GM12878 (cell line): ENCODE results near the gene MKRN2. TPM values are rescaled to one million over a fixed set of nuclear protein-coding genes. Genes with fewer than 3 reads are reported as not detected.

Experiments used
- ATAC-seq: fragments of 200-7000 bp; cut with Tn5 transposase; 3 replicates; pipeline ENCODE4 v1.9.1; 2020; ENCODE audit warnings: mild to moderate bottlenecking, moderate library complexity
- BruUV-seq: library from RNA; stranded (reverse); fragments of 400-500 nt; replicated peaks from 2 replicates; lab custom pipeline; 2021; lab: Mats Ljungman, UMichigan
- CTCF ChIA-PET: fragments of 300-600 bp; sonication (Branson Sonifier 250); formaldehyde crosslinking; extraction: SDS; loops from one replicate; lab custom pipeline; 2021; ENCODE audit warnings: inconsistent platforms; lab: Yijun Ruan, JAX
- POLR2A ChIA-PET: fragments of 350-600 bp; formaldehyde crosslinking; extraction: SDS; loops from one replicate; lab custom pipeline; 2021; ENCODE audit warnings: inconsistent platforms; lab: Charles Lee
- RAD21 ChIA-PET: fragments of 300-600 bp; sonication (Branson Sonifier 250); formaldehyde crosslinking; loops from one replicate; lab custom pipeline; 2023; ENCODE audit warnings: antibody characterized with exemption; ENCODE audit not compliant: unreplicated experiment; lab: Charles Lee
- SMC1A ChIA-PET: fragments of 300-600 bp; sonication (Branson Sonifier 250); formaldehyde crosslinking; loops from one replicate; lab custom pipeline; 2023; ENCODE audit not compliant: unreplicated experiment, uncharacterized antibody; lab: Charles Lee
- DNase-seq: peaks from one replicate; pipeline ENCODE4 v3.0.0-alpha.2; 2011; ENCODE audit warnings: low read depth, low spot score
- FAIRE-seq: peaks from 3 replicates; lab custom pipeline; 2011; peaks lifted over from hg19 to GRCh38; lab: Jason Lieb, UNC
- H2AFZ ChIP-seq: 2 replicates; pipeline ENCODE4 v1.6.0; 2011; ENCODE audit warnings: low read depth, low read length, control low read depth; ENCODE audit not compliant: control insufficient read depth
- H3K27ac ChIP-seq: 2 replicates; pipeline ENCODE4 v1.5.1; 2011; ENCODE audit warnings: control low read depth; ENCODE audit not compliant: control insufficient read depth, insufficient read depth
- H3K27me3 ChIP-seq, 2 experiments: replicated peaks in 1 of 2; 2 replicates each; pipeline versions ENCODE4 v1.6.0 to v1.6.1; 2011; ENCODE audit warnings: low read length in 1 of 2; ENCODE audit not compliant: control insufficient read depth in 2 of 2, insufficient read depth in 2 of 2
- H3K36me3 ChIP-seq, 2 experiments: 2 replicates each; pipeline ENCODE4 v1.5.1; 2011; ENCODE audit warnings: low read length in 1 of 2; ENCODE audit not compliant: control insufficient read depth in 2 of 2, insufficient read depth in 2 of 2
- H3K4me1 ChIP-seq: 2 replicates; pipeline ENCODE4 v1.6.1; 2011; ENCODE audit warnings: mild to moderate bottlenecking, low read length, moderate library complexity, mixed read lengths; ENCODE audit not compliant: control insufficient read depth, insufficient read depth
- H3K4me2 ChIP-seq: 2 replicates; pipeline ENCODE4 v1.6.0; 2011; ENCODE audit warnings: control low read depth; ENCODE audit not compliant: control insufficient read depth, insufficient read depth
- H3K4me3 ChIP-seq: fragments of 200-600 bp; sonication (generic); 2 replicates; pipeline ENCODE4 v1.5.1; 2016
- H3K79me2 ChIP-seq: 2 replicates; pipeline ENCODE4 v1.6.0; 2011; ENCODE audit warnings: low read length; ENCODE audit not compliant: control insufficient read depth, insufficient read depth
- H3K9ac ChIP-seq: 2 replicates; pipeline ENCODE4 v1.8.0; 2011; ENCODE audit warnings: low read length, control low read depth, mixed read lengths; ENCODE audit not compliant: control insufficient read depth, insufficient read depth
- H3K9me3 ChIP-seq: replicated peaks from 3 replicates; pipeline ENCODE4 v1.5.1; 2011; ENCODE audit warnings: mild to moderate bottlenecking, low read length; ENCODE audit not compliant: control insufficient read depth, insufficient read depth
- H4K20me1 ChIP-seq: 2 replicates; pipeline ENCODE4 v1.6.0; 2011; ENCODE audit not compliant: control insufficient read depth, insufficient read depth
- BACH1 ChIP-seq: fragments of 450-650 bp; IDR thresholded peaks from 2 replicates; pipeline ENCODE4 v1.6.1; 2017; ENCODE audit warnings: mild to moderate bottlenecking, borderline replicate concordance
- BRCA1 ChIP-seq: IDR thresholded peaks from 2 replicates; pipeline ENCODE4 v1.6.1; 2011; ENCODE audit warnings: low read depth, low read length, improper control_type of control experiment
- EED ChIP-seq: sonication (generic); IDR thresholded peaks from 2 replicates; pipeline ENCODE4 v1.6.1; 2016; ENCODE audit warnings: antibody characterized with exemption, low read depth
- FOXM1 ChIP-seq: IDR thresholded peaks from 2 replicates; pipeline ENCODE4 v1.6.1; 2012; ENCODE audit warnings: low read depth, mild to moderate bottlenecking, inconsistent platforms, low read length, moderate library complexity
- GABPA ChIP-seq: IDR thresholded peaks from 2 replicates; pipeline ENCODE4 v1.6.1; 2014; ENCODE audit warnings: antibody characterized with exemption, low read depth, mild to moderate bottlenecking, inconsistent platforms
- JUND ChIP-seq: IDR thresholded peaks from 2 replicates; pipeline ENCODE4 v1.6.1; 2012; ENCODE audit warnings: low read depth, mild to moderate bottlenecking, low read length, improper control_type of control experiment, moderate library complexity
- PKNOX1 ChIP-seq: fragments of 450-650 bp; IDR thresholded peaks from 2 replicates; pipeline ENCODE4 v1.6.1; 2016; ENCODE audit warnings: mild to moderate bottlenecking
- RAD51 ChIP-seq: fragments of 450-650 bp; IDR thresholded peaks from 2 replicates; pipeline ENCODE4 v1.6.1; 2016; ENCODE audit warnings: moderate library complexity, mild to moderate bottlenecking, inconsistent platforms
- WGBS: methylation state at CpG from one replicate; pipeline ENCODE4 v1.1.6; 2016; ENCODE audit warnings: low lambda C conversion rate; ENCODE audit not compliant: insufficient replicate concordance, insufficient coverage; ENCODE audit errors: missing lambda C conversion rate; 5-methylcytosine and 5-hydroxymethylcytosine counted together
- in situ Hi-C: fragments of 300-500 bp; cut with MboI; formaldehyde crosslinking; loops from 9 replicates; pipeline ENCODE4 v1.14.3; 2018; ENCODE audit warnings: mixed read lengths
- intact Hi-C: fragments of 100-400 bp; cut with micrococcal nuclease; formaldehyde crosslinking; loops from one replicate; pipeline ENCODE4 v1.14.2; 2022; ENCODE audit not compliant: unreplicated experiment
- polyA plus RNA-seq, 11 experiments: library from polyadenylated mRNA; depleted of rRNA in 4 of 11; unstranded in 6 of 11; stranded (reverse) in 5 of 11; fragments of >200 nt; fragmentation: Nextera tagmentation in 4 of 11; fragmentation: Illumina TruSeq in 1 of 11; extraction: Ambion mirVana in 4 of 11; extraction: Trizol in 1 of 11; gene quantifications; 1 replicate in 1 of 11; 2 replicates in 10 of 11; pipeline versions ENCODE4 v1.2.1 to v1.2.3, GENCODE V29; 2011 to 2016; ENCODE audit warnings: inconsistent platforms in 2 of 11, missing spikeins in 2 of 11, low read depth in 1 of 11
- total RNA-seq, 4 experiments: library from RNA; depleted of rRNA in 3 of 4; stranded (reverse); fragments of >200 nt in 3 of 4; fragmentation: Illumina TruSeq in 1 of 4; extraction: Trizol in 1 of 4; gene quantifications; 2 replicates each; pipeline versions ENCODE4 v1.2.1 to v1.2.3, GENCODE V29; 2013 to 2021

MKRN2 gene
- total and polyA plus RNA-seq, 10 of the 15 experiments (the other 5 are each of a cell fraction or from before 2014, with no cell fraction given), result 15.4 to 40.7 (median 34.4) TPM

DNA sequence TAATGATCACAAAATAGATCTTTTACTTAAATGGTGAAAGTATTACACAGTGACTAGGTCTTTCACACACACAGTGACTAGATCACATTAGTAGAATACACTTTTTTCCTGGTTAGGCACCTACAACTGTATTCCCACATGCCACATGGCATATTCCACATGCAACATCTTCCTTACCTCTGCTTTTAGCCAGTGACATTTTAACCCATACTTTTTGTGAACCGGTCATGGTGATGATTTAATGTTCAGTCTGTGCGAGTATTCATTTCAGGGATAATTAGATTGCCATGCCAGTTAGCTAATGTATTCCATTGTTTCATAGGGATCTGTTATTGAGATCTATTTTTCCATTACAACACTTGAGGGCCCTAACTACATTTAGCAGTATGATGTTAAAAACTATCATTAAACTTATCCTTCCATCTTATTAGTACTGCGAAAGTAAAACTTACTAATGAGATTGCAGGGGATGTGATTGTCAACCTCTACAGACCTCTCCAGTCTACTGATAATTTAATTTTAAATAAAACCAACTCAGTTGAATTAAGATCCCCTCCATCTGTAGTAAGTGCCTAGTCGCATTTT is 44.3 kb upstream of the MKRN2 start:
- FAIRE-seq, result no peak
- no peak for TF ChIP-seq EED
- TF ChIP-seq PKNOX1, result no peak
- no peak for TF ChIP-seq GABPA
- no peak for TF ChIP-seq BRCA1
- no peak for TF ChIP-seq JUND
- no peak for TF ChIP-seq RAD51
- TF ChIP-seq BACH1, result no peak
- no peak for TF ChIP-seq FOXM1
- POLR2A ChIA-PET, result interaction anchor here (0.8 kb wide), 1 partner anchor 11 kb away, joined by 3 read pairs; no protein-coding TSS in a partner anchor

More for the DNA sequence above, 44.3 kb upstream of the MKRN2 start:
- H3K27ac ChIP-seq, result no peak overlapping the region
- no TSS peak for BruUV-seq
- H3K4me1 ChIP-seq, result no peaks in the 10 kb centered on the region
- H3K9me3 ChIP-seq, result no peaks in the 10 kb centered on the region
- ChIA-PET RAD21 (no interaction called here), SMC1A (no interaction called here), CTCF (interaction anchor here (1.4 to 1.5 kb wide), 2 partner anchors 9 to 18 kb away, joined by 3 to 6 read pairs; no protein-coding TSS in a partner anchor)
- no peak overlapping the region for H3K9ac ChIP-seq
- no peaks in the 10 kb centered on the region for H4K20me1 ChIP-seq
- no peak overlapping the region for H2AFZ ChIP-seq
- no peak for DNase-seq
- H3K4me3 ChIP-seq, result no peak overlapping the region
- no peaks in the 10 kb centered on the region for H3K27me3 ChIP-seq
- peaks cover 0 to 11% of the 10 kb centered on the region in 2 experiments; a peak in 3 of 4 replicates for H3K36me3 ChIP-seq
- 96% methylated on average over 4 of the region's 4 CpGs for WGBS
- intact Hi-C loops, result no loop called here
- no peak overlapping the region for H3K4me2 ChIP-seq
- no peak for ATAC-seq
- in situ Hi-C loops, result no loop called here
- H3K79me2 ChIP-seq, result no peaks in the 10 kb centered on the region
